DOHH2 (cell line): ENCODE measurements around the gene PSMG3.
A peak's percentile ranks its signal among the peaks of the same experiment; 100 is the strongest.

Source experiments
- H3F3A ChIP-seq: fragments of 200-600 bp; sonication (generic), shearing (Covaris generic); 2 replicates; pipeline ENCODE4 v1.6.0; 2016; ENCODE audit warnings: antibody characterized with exemption, mild to moderate bottlenecking; ENCODE audit not compliant: control insufficient read depth, insufficient read depth
- H3K27ac ChIP-seq: fragments of 200-600 bp; sonication (generic); 2 replicates; pipeline ENCODE4 v1.5.1; 2014; ENCODE audit warnings: low read depth, mild to moderate bottlenecking, low read length, moderate library complexity
- H3K27me3 ChIP-seq: fragments of 200-600 bp; sonication (generic); 2 replicates; pipeline ENCODE4 v1.6.1; 2014; ENCODE audit warnings: mild to moderate bottlenecking, low read length, mixed read lengths; ENCODE audit not compliant: control insufficient read depth
- H3K36me3 ChIP-seq: fragments of 200-600 bp; sonication (generic); 2 replicates; pipeline ENCODE4 v1.6.1; 2014; ENCODE audit warnings: mild to moderate bottlenecking, low read length, moderate library complexity, mixed read lengths; ENCODE audit not compliant: control insufficient read depth
- H3K4me1 ChIP-seq: fragments of 200-600 bp; sonication (generic); 2 replicates; pipeline ENCODE4 v1.6.1; 2014; ENCODE audit warnings: mild to moderate bottlenecking, low read length, mixed read lengths; ENCODE audit not compliant: control insufficient read depth
- H3K4me2 ChIP-seq: fragments of 200-600 bp; sonication (generic); 2 replicates; pipeline ENCODE4 v1.6.0; 2014; ENCODE audit warnings: mild to moderate bottlenecking, low read length, moderate library complexity
- H3K4me3 ChIP-seq: fragments of 200-600 bp; sonication (generic); 2 replicates; pipeline ENCODE4 v1.5.1; 2014; ENCODE audit warnings: mild to moderate bottlenecking, low read length, mixed read lengths
- H3K79me2 ChIP-seq: fragments of 200-600 bp; sonication (generic); 2 replicates; pipeline ENCODE4 v1.6.1; 2014; ENCODE audit warnings: mild to moderate bottlenecking, low read length, mixed read lengths; ENCODE audit not compliant: control insufficient read depth
- H3K9me2 ChIP-seq: fragments of 200-600 bp; sonication (generic); replicated peaks from 2 replicates; pipeline ENCODE4 v1.6.1; 2014; ENCODE audit warnings: mild to moderate bottlenecking, low read length, mixed read lengths; ENCODE audit not compliant: control insufficient read depth
- H3K9me3 ChIP-seq: fragments of 200-600 bp; sonication (generic); 2 replicates; pipeline ENCODE4 v1.6.1; 2014; ENCODE audit warnings: antibody characterized with exemption, low read length, mixed read lengths; ENCODE audit not compliant: control insufficient read depth, insufficient read depth
- H4K20me1 ChIP-seq: fragments of 200-600 bp; sonication (generic); 2 replicates; pipeline ENCODE4 v1.6.0; 2014; ENCODE audit warnings: low read depth, mild to moderate bottlenecking, antibody characterized with exemption, low read length, moderate library complexity; ENCODE audit not compliant: control insufficient read depth, insufficient read depth
- EZH2phosphoT487 ChIP-seq: fragments of 200-600 bp; sonication (generic); IDR thresholded peaks from 2 replicates; pipeline ENCODE4 v1.6.1; 2017; ENCODE audit warnings: borderline replicate concordance, mild to moderate bottlenecking, antibody characterized with exemption, low read length, moderate library complexity, mixed read lengths
- TF ChIP-seq, protein P1 (sequence below): fragments of 200-600 bp; sonication (generic); IDR thresholded peaks from one replicate; pipeline ENCODE4 v1.5.1; 2014; ENCODE audit warnings: antibody characterized with exemption, mild to moderate bottlenecking, low read depth, low read length; ENCODE audit not compliant: poor library complexity, severe bottlenecking

Gene PSMG3

DNA sequence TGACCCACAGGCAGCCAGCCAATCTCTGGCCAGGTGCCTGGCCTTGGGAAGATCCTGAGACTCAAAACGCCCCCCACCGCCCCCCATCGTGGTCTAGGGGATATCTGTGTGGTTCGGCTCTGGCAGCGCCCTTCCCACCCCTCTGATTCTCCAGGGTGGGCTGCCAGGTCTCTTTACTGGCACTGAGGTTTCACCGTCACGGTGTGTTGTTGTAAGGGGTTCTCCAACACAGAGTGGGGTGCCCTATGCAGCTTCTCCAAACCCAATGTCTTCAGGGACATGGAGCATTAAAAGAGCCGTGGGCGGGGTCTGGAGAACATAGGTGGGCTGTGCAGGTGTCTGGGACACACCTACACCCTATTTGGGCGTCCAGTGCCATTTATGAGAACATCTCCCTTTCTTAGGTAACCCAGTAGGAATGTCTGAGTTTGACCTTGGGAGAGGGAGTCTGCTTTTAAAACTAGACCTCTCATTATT lies 37.8 kb downstream of the PSMG3 start:
- peaks cover 54% of the 10 kb centered on the region for H3K36me3 ChIP-seq
- no peaks in the 10 kb centered on the region for H3K27me3 ChIP-seq
- peaks cover 13% of the 10 kb centered on the region for H4K20me1 ChIP-seq
- H3K9me2 ChIP-seq, result no peaks in the 10 kb centered on the region
- peak overlapping the region; percentile 92 for H3K4me2 ChIP-seq
- peaks cover 11% of the 10 kb centered on the region for H3F3A ChIP-seq
- H3K9me3 ChIP-seq, result no peaks in the 10 kb centered on the region
- peak overlapping the region; percentile 38 for H3K27ac ChIP-seq
- H3K4me3 ChIP-seq, result peak overlapping the region; percentile 87
- peaks cover 68% of the 10 kb centered on the region for H3K79me2 ChIP-seq
- TF ChIP-seq EZH2phosphoT487, result no peak
- TF ChIP-seq, protein P1, sequence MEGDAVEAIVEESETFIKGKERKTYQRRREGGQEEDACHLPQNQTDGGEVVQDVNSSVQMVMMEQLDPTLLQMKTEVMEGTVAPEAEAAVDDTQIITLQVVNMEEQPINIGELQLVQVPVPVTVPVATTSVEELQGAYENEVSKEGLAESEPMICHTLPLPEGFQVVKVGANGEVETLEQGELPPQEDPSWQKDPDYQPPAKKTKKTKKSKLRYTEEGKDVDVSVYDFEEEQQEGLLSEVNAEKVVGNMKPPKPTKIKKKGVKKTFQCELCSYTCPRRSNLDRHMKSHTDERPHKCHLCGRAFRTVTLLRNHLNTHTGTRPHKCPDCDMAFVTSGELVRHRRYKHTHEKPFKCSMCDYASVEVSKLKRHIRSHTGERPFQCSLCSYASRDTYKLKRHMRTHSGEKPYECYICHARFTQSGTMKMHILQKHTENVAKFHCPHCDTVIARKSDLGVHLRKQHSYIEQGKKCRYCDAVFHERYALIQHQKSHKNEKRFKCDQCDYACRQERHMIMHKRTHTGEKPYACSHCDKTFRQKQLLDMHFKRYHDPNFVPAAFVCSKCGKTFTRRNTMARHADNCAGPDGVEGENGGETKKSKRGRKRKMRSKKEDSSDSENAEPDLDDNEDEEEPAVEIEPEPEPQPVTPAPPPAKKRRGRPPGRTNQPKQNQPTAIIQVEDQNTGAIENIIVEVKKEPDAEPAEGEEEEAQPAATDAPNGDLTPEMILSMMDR, result no peak
- peaks cover 36% of the 10 kb centered on the region for H3K4me1 ChIP-seq

DNA sequence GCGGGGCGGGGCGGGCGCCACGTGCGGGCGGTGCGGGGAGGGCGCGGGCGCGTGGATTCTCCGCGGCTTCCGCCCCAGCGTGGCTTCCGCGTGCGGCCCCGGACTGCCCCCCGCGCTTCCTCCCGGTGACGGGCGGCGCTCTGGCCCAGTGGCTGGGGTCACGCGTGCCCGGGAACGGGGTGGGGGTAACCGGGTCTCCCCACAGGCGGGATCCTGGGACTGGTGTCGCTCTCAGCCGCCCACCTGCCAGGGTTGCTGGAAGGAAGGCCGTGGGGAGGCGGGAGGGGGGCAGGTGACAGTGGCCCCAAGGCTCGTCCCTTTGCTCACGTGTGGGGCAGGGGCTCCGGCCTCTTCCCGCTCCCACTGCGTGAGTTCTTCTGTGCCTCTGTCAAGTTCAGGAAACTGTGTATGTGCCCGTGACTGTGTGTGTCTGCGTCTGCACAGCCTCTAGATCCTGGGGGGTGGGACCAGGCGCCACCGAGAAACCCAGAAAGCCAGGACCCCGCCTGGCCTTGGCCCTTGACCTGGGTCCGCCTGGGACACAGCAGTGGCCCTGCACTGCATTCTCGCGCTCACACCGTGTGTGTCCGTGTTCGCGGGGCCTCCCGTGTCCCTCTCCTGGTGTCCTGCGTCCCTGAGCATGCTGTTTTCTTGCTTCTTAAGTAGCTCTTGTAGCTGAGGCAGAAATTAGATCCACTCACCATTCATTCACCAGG lies 38.4 kb downstream of the PSMG3 start:
- Histone ChIP-seq H3K36me3 (peaks cover 49% of the 10 kb centered on the region), H3K9me2 (no peaks in the 10 kb centered on the region), H3K27me3 (no peaks in the 10 kb centered on the region), H4K20me1 (peaks cover 13% of the 10 kb centered on the region), H3K4me2 (peak overlapping the region; percentile 92), H3K9me3 (no peaks in the 10 kb centered on the region), H3K4me3 (peak overlapping the region; percentile 87), H3K4me1 (peaks cover 42% of the 10 kb centered on the region), H3K27ac (peak overlapping the region; percentile 38), H3K79me2 (peaks cover 62% of the 10 kb centered on the region), H3F3A (peaks cover 14% of the 10 kb centered on the region)
- no peak for TF ChIP-seq EZH2phosphoT487
- TF ChIP-seq, protein P1, result no peak

DNA sequence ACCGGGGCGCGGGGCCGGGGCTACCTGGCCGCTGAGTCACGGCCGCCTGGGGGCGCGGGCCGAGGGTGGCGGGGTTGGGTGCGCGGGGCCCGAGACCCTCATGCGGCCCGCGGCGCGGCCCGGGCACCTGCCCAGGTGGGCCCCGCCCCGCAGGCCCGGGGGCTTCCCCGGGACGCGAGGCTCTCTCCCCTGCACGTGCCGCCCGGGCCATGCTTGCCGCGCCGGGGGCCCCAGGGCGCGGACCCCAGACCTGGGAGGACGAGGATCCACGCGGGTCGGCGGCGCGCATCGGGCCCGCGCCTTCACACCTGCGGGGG lies 38.9 kb downstream of the PSMG3 start:
- TF ChIP-seq, protein P1, result no peak
- TF ChIP-seq EZH2phosphoT487, result no peak
- peak overlapping the region; percentile 87 for H3K4me3 ChIP-seq
- peak overlapping the region; percentile 92 for H3K4me2 ChIP-seq
- no peaks in the 10 kb centered on the region for H3K27me3 ChIP-seq
- peaks cover 14% of the 10 kb centered on the region for H3F3A ChIP-seq
- H3K27ac ChIP-seq, result peak overlapping the region; percentile 38
- H3K36me3 ChIP-seq, result peaks cover 44% of the 10 kb centered on the region
- peaks cover 13% of the 10 kb centered on the region for H4K20me1 ChIP-seq
- no peaks in the 10 kb centered on the region for H3K9me2 ChIP-seq
- H3K9me3 ChIP-seq, result no peaks in the 10 kb centered on the region
- H3K79me2 ChIP-seq, result peaks cover 57% of the 10 kb centered on the region
- H3K4me1 ChIP-seq, result peaks cover 47% of the 10 kb centered on the region
